ENCODE measurements around the gene SORT1.

The SORT1 gene

GRCh38 chr1:109347511-109347910 is 50.2 kb downstream of the SORT1 start:
- Histone ChIP-seq H3K4me3 (ENCODE audit: low read depth in 1 of 2, low read length in 1 of 2) (no peak overlapping the region), H3K4me1 (ENCODE audit: control insufficient read depth in 1 of 2, insufficient read depth in 1 of 2, low read depth in 1 of 2, low read length in 1 of 2) (peaks cover 6 to 8% of the 10 kb centered on the region in 2 experiments), H3K27me3 (no peaks in the 10 kb centered on the region), H3K9me3 (no peaks in the 10 kb centered on the region), H3K36me3 (peaks cover 94% of the 10 kb centered on the region), H3K27ac (no peak overlapping the region)
- TF ChIP-seq CTCF (IDR thresholded peaks at IDR 0.05), result no peak

GRCh38 chr1:109341944-109342930 is 55.5 kb downstream of the SORT1 start:
- peaks cover 6 to 12% of the 10 kb centered on the region in 2 experiments for H3K4me1 ChIP-seq (ENCODE audit: control insufficient read depth in 1 of 2, insufficient read depth in 1 of 2, low read depth in 1 of 2, low read length in 1 of 2)
- no peak for TF ChIP-seq CTCF (IDR thresholded peaks at IDR 0.05)
- H3K9me3 ChIP-seq, result no peaks in the 10 kb centered on the region
- H3K27me3 ChIP-seq, result no peaks in the 10 kb centered on the region
- H3K4me3 ChIP-seq (ENCODE audit: low read depth in 1 of 2, low read length in 1 of 2), result no peak overlapping the region
- peaks cover 94% of the 10 kb centered on the region for H3K36me3 ChIP-seq
- H3K27ac ChIP-seq, result no peak overlapping the region

- Histone ChIP-seq H3K27me3 (no peaks in the 10 kb centered on the region), H3K36me3 (peaks cover 96% of the 10 kb centered on the region), H3K9me3 (no peaks in the 10 kb centered on the region), H3K27ac (no peak overlapping the region), H3K4me3 (ENCODE audit: low read depth in 1 of 2, low read length in 1 of 2) (no peak overlapping the region), H3K4me1 (ENCODE audit: control insufficient read depth in 1 of 2, insufficient read depth in 1 of 2, low read depth in 1 of 2, low read length in 1 of 2) (peaks cover 6 to 12% of the 10 kb centered on the region in 2 experiments)
- no peak for TF ChIP-seq CTCF (IDR thresholded peaks at IDR 0.05)
Observed at GRCh38 chr1:109338608-109339007, 59.1 kb downstream of the SORT1 start.

- Histone ChIP-seq H3K4me1 (ENCODE audit: control insufficient read depth in 1 of 2, insufficient read depth in 1 of 2, low read depth in 1 of 2, low read length in 1 of 2) (peaks cover 3 to 7% of the 10 kb centered on the region in 2 experiments), H3K4me3 (ENCODE audit: low read depth in 1 of 2, low read length in 1 of 2) (no peak overlapping the region), H3K36me3 (peaks cover 95% of the 10 kb centered on the region), H3K27me3 (no peaks in the 10 kb centered on the region), H3K27ac (no peak overlapping the region), H3K9me3 (no peaks in the 10 kb centered on the region)
- TF ChIP-seq CTCF (IDR thresholded peaks at IDR 0.05), result no peak
Observed at GRCh38 chr1:109338091-109338490, 59.6 kb downstream of the SORT1 start.

GRCh38 chr1:109335091-109335490 is 62.6 kb downstream of the SORT1 start:
- Histone ChIP-seq H3K36me3 (peaks cover 86% of the 10 kb centered on the region), H3K9me3 (peaks cover 5% of the 10 kb centered on the region)

More at GRCh38 chr1:109335091-109335490, 62.6 kb downstream of the SORT1 start:
- H3K27ac ChIP-seq, result no peak overlapping the region
- H3K4me3 ChIP-seq (ENCODE audit: low read depth in 1 of 2, low read length in 1 of 2), result no peak overlapping the region
- peaks cover 0 to under 1% of the 10 kb centered on the region in 2 experiments for H3K4me1 ChIP-seq (ENCODE audit: control insufficient read depth in 1 of 2, insufficient read depth in 1 of 2, low read depth in 1 of 2, low read length in 1 of 2)
- TF ChIP-seq CTCF (IDR thresholded peaks at IDR 0.05), result no peak
- H3K27me3 ChIP-seq, result no peaks in the 10 kb centered on the region
